ENCODE data around the gene LRRC71. TPM values are rescaled to one million over a fixed set of nuclear protein-coding genes. Genes with fewer than 3 reads are reported as not detected.
A peak's percentile ranks its signal among the peaks of the same experiment; 100 is the strongest.

LRRC71 gene
- total and polyA plus RNA-seq, 10 donors, result 0.03 to 0.51 (median 0.33) TPM; not detected in 4

- H3K4me3 ChIP-seq, result peak overlapping the region in 5 of 8 donors; percentile 6 to 46 (median 20)
- TF ChIP-seq CTCF (IDR thresholded peaks at IDR 0.05 in 8 of 11, conservative IDR thresholded peaks at IDR 0.05 in 3 of 11) (no peak), POLR2AphosphoS5 (IDR thresholded peaks at IDR 0.05) (no peak), POLR2A (IDR thresholded peaks at IDR 0.05) (no peak)
- H3K4me1 ChIP-seq, result peaks cover 0 to 29% (median 12%) of the 10 kb centered on the region in 6 donors
- H3K9me3 ChIP-seq, result no peaks in the 10 kb centered on the region
- H3K27ac ChIP-seq, result peak overlapping the region in 6 of 8 donors; percentile 3 to 84 (median 66)
- peak; percentile 76 for DNase-seq
- H3K36me3 ChIP-seq, result peaks cover 3 to 68% (median 15%) of the 10 kb centered on the region in 6 donors
- intact Hi-C loops (cut with DNase I; ENCODE audit: low total_unique reads), result no loop called here
- 6 to 18% (median 7%) methylated on average over 3 of the region's 3 CpGs for WGBS, 5 donors
- no peaks in the 10 kb centered on the region for H3K27me3 ChIP-seq (replicated peaks in 1 of 7)
Observed at GRCh38 chr1:156963621-156964020, 43.2 kb downstream of the LRRC71 start.

- Histone ChIP-seq H3K4me3 (no peak overlapping the region), H3K9me3 (no peaks in the 10 kb centered on the region), H3K27me3 (replicated peaks in 1 of 7) (no peaks in the 10 kb centered on the region), H3K27ac (peak overlapping the region in 3 of 8 donors; percentile 49 to 84 (median 77)), H3K4me1 (peaks cover 0 to 29% (median 12%) of the 10 kb centered on the region in 6 donors), H3K36me3 (peaks cover 0 to 68% (median 13%) of the 10 kb centered on the region in 6 donors)
- intact Hi-C loops (cut with DNase I; ENCODE audit: low total_unique reads), result no loop called here
- DNase-seq, result no peak
- TF ChIP-seq CTCF (IDR thresholded peaks at IDR 0.05 in 8 of 11, conservative IDR thresholded peaks at IDR 0.05 in 3 of 11) (no peak), POLR2A (IDR thresholded peaks at IDR 0.05) (no peak), POLR2AphosphoS5 (IDR thresholded peaks at IDR 0.05) (no peak)
- WGBS, 5 donors, result 89 to 98% (median 91%) methylated on average over 2 of the region's 2 CpGs
Observed at GRCh38 chr1:156964441-156964840, 44.0 kb downstream of the LRRC71 start.

- intact Hi-C loops (cut with DNase I; ENCODE audit: low total_unique reads), result no loop called here
Observed at GRCh38 chr1:156969496-156969895, 49.1 kb downstream of the LRRC71 start.

GRCh38 chr1:156970017-156970416, 49.6 kb downstream of the LRRC71 start:
- Histone ChIP-seq H3K27ac (no peak overlapping the region), H3K36me3 (peaks cover 0 to 72% (median 7%) of the 10 kb centered on the region in 6 donors), H3K4me1 (no peaks in the 10 kb centered on the region), H3K4me3 (no peak overlapping the region), H3K27me3 (replicated peaks in 1 of 7) (no peaks in the 10 kb centered on the region), H3K9me3 (no peaks in the 10 kb centered on the region)
- DNase-seq, result no peak
- 76 to 84% (median 82%) methylated on average over 3 of the region's 3 CpGs for WGBS, 5 donors
- TF ChIP-seq CTCF (IDR thresholded peaks at IDR 0.05 in 8 of 11, conservative IDR thresholded peaks at IDR 0.05 in 3 of 11) (peak in 1 of 11 experiments; percentile 8), POLR2A (IDR thresholded peaks at IDR 0.05) (no peak), POLR2AphosphoS5 (IDR thresholded peaks at IDR 0.05) (no peak)
- intact Hi-C loops (cut with DNase I; ENCODE audit: low total_unique reads), result no loop called here

More at GRCh38 chr1:156969496-156969895, 49.1 kb downstream of the LRRC71 start:
- H3K4me1 ChIP-seq, result no peaks in the 10 kb centered on the region
- peaks cover 0 to 67% (median 4%) of the 10 kb centered on the region in 6 donors for H3K36me3 ChIP-seq
- no peak overlapping the region for H3K4me3 ChIP-seq
- no peak for DNase-seq
- no peaks in the 10 kb centered on the region for H3K27me3 ChIP-seq (replicated peaks in 1 of 7)
- no peaks in the 10 kb centered on the region for H3K9me3 ChIP-seq
- WGBS, 5 donors, result 92 to 99% (median 93%) methylated on average over 3 of the region's 3 CpGs
- no peak overlapping the region for H3K27ac ChIP-seq
- TF ChIP-seq POLR2A (IDR thresholded peaks at IDR 0.05), result no peak
- no peak for TF ChIP-seq POLR2AphosphoS5 (IDR thresholded peaks at IDR 0.05)
- TF ChIP-seq CTCF (IDR thresholded peaks at IDR 0.05 in 8 of 11, conservative IDR thresholded peaks at IDR 0.05 in 3 of 11), result no peak

Measured in spleen (tissue), 11 donors.